Measurements from ENCODE around the gene HORMAD2. TPM values are rescaled to one million over a fixed set of nuclear protein-coding genes. Genes with fewer than 3 reads are reported as not detected.

HORMAD2 gene
- total and polyA plus RNA-seq, 9 of the 15 experiments (the other 6 are each of a cell fraction or from before 2014, with no cell fraction given), result not detected

- in situ Hi-C loops (cut with MboI), result no loop called here
- TF ChIP-seq SMARCB1 (IDR thresholded peaks at IDR 0.05; ENCODE audit: insufficient read length, low read depth), result no peak
- TF ChIP-seq ATF2 (CRISPR knock-in tag; IDR thresholded peaks at IDR 0.05), result no peak
- TF ChIP-seq PYGO2 (tag; IDR thresholded peaks at IDR 0.05), result no peak
- TF ChIP-seq SMAD2 (IDR thresholded peaks at IDR 0.05; ENCODE audit: low read depth, low read length), result no peak
- TF ChIP-seq FOXA1 (IDR thresholded peaks at IDR 0.05; ENCODE audit: borderline replicate concordance), result no peak
- no peak for TF ChIP-seq JUNB (CRISPR knock-in tag; conservative IDR thresholded peaks at IDR 0.05)
- TF ChIP-seq NBN (IDR thresholded peaks at IDR 0.05; ENCODE audit: low read depth), result no peak
- no peak for TF ChIP-seq PRMT5 (CRISPR knock-in tag; IDR thresholded peaks at IDR 0.05)
- no peak for TF ChIP-seq TCFL5 (CRISPR knock-in tag; conservative IDR thresholded peaks at IDR 0.05)
- no peak for TF ChIP-seq SMAD1 (IDR thresholded peaks at IDR 0.05; ENCODE audit: low read depth, low read length, partially characterized antibody)
- no peak for TF ChIP-seq HCFC1 (IDR thresholded peaks at IDR 0.05; ENCODE audit: low read depth, low read length)
- TF ChIP-seq KAT8 (IDR thresholded peaks at IDR 0.05; ENCODE audit: low read depth), result no peak
- no peak for TF ChIP-seq ETS2 (tag; IDR thresholded peaks at IDR 0.05; ENCODE audit: borderline replicate concordance, poor library complexity, severe bottlenecking)
- Histone ChIP-seq H3K4me3 (no peak overlapping the region), H3K4me1 (replicated peaks in 1 of 2; ENCODE audit: control insufficient read depth in 2 of 2, insufficient read depth in 2 of 2, low read length in 2 of 2) (peaks cover 0 to 3% of the 10 kb centered on the region in 2 experiments; a peak in 3 of 5 replicates), H3K79me2 (ENCODE audit: control insufficient read depth, insufficient read depth, low read length) (no peaks in the 10 kb centered on the region), H2AFZ (ENCODE audit: low read depth, low read length) (no peak overlapping the region), H3K27ac (ENCODE audit: extremely low read depth, low read depth, low read length) (no peak overlapping the region), H4K20me1 (replicated peaks; ENCODE audit: control insufficient read depth, insufficient read depth, low read length) (no peaks in the 10 kb centered on the region), H3K9ac (ENCODE audit: insufficient read depth in 1 of 2, low read depth in 2 of 2, low read length in 2 of 2) (no peak overlapping the region), H3K9me3 (replicated peaks; ENCODE audit: control insufficient read depth, insufficient read depth, low read depth, low read length) (no peaks in the 10 kb centered on the region), H3K27me3 (ENCODE audit: control insufficient read depth in 2 of 2, insufficient read depth in 2 of 2, low read length in 2 of 2) (no peaks in the 10 kb centered on the region), H3K4me2 (ENCODE audit: insufficient read depth, low read length) (no peak overlapping the region), H3K9me1 (ENCODE audit: control insufficient read depth, insufficient read depth, low read length) (no peaks in the 10 kb centered on the region), H3K36me3 (ENCODE audit: control insufficient read depth, insufficient read depth, low read length) (no peaks in the 10 kb centered on the region)
- BruUV-seq (replicated peaks), result no TSS peak
- CTCF ChIA-PET (ENCODE audit: low intra/inter-chr PET ratio), result interaction anchor here (0.6 kb wide), 1 partner anchor 151 kb away, joined by 3 read pairs; no protein-coding TSS in a partner anchor
- intact Hi-C loops (cut with micrococcal nuclease), result no loop called here
- FAIRE-seq, result no peak
- WGBS (ENCODE audit: insufficient coverage, low coverage, missing lambda C conversion rate), result 11% methylated on average over 3 of the region's 3 CpGs
- DNase-seq (ENCODE audit: extremely low read depth in 1 of 4, low spot score in 3 of 4), result no peak
- POLR2A ChIA-PET, result no interaction called here
- no peak for ATAC-seq
These were observed 107.5 kb downstream of the HORMAD2 start for GRCh38 chr22:30187529-30188407.
